GM19328 (cell line): ENCODE results near the gene LDHD.
"Not testable (repeated sequence)": the region's sequence is repeated elsewhere in the genome, so short reads cannot be mapped to it uniquely, and the experiment has no call there.

Source experiments
- ATAC-seq: cut with Tn5 transposase; IDR thresholded peaks from one replicate; pipeline ENCODE4 v1.9.1; 2021; ENCODE audit warnings: mild to moderate bottlenecking, moderate library complexity; ENCODE audit not compliant: unreplicated experiment

LDHD gene

DNA sequence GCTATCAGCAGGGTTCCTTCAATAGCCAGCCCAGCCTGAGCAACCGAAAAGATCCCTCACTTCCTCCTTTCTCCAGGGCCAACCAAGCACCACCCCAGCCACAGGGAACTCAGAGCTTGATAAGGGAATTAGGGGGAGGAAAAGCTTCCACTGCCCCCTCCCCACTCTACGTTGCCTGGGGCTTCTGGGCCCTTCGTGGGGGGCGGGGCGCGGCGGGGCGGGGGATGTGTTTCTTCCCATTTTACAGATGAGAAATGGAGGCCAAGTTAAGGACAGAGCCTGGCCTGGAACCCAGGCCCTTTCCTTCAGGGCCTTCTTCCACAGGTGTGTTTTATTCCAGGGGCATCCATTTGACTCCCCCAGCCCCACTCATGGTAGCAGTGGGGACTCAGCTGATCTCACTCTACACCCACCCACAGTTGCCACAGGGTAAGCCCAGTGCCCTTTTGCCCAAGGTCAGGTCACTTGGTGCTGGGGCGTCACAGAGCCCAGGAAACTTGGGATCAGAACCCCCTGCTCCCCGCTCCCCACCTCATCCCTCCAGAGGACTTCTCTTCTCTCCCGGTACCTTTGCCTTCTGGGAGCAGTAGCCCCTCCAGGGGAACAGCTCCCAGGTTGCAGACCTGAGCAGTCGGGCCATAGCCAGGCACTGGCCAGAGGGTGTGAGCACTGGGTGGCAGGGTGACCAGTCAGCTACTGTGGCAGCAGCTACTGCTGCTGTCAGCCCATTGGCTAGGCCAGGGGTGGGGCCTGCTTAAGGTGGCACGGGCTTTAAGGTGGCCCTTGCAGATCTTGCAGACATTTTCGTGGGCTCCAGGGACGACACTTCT is at the start of gene LDHD:
Gene LDHD (minus strand): TSS at position 700 of the 830 bp plus-strand sequence. CDS start 60 bp downstream, at position 640.
- ATAC-seq = no peak

DNA sequence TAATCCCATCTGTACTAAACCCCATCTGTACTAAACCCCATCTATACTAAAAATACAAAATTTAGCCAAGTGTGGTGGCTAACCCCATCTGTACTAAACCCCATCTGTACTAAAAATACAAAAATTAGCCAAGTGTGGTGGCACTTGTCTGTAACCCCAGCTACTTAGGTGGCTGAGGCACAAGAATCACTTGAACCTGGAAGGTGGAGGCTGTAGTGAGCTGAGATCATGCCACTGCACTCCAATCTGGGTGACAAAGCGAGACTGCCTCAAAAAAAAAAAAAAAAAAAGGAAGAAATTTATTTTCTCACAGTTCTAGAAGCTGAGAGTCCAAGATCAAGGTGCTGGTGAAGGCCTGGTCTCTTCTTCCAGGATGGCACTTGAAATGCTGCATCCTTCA is 43.8 kb upstream of the LDHD start:
- ATAC-seq = no peak

DNA sequence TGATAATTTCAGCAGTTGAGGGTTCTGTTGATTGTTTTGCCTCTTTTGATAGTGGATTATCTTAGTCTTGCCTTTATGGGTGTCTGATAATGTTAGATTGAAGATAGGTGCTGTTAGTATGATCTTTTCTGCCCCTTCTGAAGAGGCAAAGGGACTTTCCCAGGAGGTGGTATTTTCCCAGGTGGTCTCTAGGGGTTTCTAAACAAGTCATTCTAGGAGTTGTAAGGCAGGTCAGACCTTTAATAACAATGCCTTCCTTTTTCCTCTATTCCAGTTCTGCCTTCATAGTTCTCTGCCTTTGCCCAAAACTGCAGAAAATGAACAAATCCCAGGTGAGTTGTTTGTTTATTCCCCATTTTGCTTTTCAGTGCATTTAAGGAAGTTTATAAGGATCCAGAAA is 36.1 kb upstream of the LDHD start:
- no peak for ATAC-seq

DNA sequence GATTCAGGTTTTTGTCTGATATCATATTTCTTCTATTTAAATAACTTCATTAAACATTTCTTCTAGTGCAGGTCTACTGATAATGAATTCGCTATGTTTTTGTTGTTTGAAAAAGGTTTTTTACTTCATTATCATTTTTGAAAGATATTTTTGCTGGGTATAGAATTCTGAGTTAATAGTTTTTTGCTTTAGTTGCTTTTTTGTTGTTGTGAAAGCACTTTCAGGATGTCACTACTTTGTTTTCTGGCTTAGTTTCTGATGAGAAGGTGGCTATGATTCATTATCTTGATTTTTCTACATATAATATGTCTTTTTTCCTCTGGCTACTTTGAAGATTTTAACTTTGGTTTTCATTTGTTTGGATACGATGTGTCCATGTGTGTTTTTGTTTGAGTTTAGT is 35.2 kb upstream of the LDHD start:
- no peak for ATAC-seq

DNA sequence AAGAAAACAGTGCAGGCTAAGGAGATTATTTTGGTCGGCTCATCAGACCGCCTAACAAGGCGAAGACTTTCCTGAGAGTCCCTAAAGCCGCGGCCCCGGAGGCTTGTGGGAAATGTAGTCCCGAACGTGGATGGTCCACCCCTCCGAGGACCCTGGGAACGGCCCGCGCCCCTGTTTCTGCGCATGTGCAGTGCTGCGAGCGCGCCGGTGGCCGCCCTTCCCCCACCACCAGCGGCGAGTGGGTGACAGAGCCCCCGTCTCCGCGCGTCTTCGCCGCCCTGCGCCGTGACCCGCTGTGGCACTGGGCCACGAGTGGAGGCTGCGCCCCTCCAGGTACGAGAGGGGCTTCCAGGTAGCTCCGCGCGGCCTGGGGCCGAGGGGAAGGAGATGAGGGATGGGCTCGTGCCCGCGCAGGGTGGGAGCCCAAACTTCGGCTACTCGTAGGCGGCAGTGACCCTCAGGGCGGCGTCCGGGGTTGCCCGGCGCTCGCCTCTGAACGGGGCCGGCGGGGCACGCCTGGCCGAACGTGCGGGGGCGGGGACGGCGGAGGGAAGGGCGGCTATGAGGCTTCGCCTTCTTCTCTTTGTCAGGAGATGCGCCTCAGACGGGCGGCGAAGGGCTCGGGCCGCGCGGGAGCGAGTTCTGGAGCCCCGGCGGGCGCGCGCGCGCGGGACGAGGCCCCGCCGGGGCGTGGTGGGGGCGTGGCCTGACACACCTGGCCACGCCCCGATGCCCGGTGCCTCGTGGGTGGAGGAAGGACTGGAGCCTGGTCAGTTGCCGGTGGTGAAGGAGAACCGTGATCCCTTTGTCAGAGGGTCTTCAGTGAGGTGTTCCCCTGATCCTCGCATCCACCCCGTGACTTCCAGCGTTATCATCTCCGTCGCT is 32.0 kb upstream of the LDHD start, which contains the start of gene ZFP1:
Gene ZFP1 (plus strand): TSS at position 214 of the 885 bp plus-strand sequence. CDS start 4,428 bp downstream, outside the sequence.
- peak; percentile 78 for ATAC-seq

DNA sequence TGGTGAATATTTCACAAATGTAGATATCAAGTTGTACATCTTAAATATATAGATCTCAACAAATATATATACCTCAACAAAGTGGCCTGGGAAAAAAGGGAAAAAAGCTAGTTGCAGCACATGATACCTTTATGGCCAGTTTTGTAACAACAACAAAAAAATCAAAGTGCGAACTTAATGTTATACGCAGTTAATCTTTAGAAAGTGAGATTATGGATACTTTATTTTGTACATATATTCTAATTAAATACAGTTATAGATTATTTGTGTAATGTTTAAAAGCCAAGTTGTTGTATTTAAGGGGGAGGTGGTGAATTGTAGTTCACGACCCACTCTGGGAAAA is 31.4 kb upstream of the LDHD start:
- no peak for ATAC-seq

DNA sequence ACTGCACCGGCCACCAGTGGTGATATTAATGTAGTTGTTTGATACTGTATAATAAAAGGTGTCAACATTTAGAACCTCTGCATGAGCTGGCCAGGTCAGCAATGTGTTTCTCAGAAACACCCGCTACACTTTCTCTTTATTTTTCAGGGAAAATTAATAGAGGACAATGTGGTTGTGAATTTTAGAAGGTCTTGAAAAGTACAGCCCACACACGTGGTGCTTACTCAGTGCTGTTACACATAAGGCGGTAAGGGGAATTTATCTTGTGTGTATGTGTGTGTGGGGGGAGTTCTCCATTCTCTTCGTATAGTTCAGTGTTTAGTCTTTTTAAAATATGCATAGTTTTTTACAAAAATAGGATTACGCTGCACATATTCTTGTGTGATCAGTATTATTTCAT is 27.4 kb upstream of the LDHD start:
- ATAC-seq = no peak

DNA sequence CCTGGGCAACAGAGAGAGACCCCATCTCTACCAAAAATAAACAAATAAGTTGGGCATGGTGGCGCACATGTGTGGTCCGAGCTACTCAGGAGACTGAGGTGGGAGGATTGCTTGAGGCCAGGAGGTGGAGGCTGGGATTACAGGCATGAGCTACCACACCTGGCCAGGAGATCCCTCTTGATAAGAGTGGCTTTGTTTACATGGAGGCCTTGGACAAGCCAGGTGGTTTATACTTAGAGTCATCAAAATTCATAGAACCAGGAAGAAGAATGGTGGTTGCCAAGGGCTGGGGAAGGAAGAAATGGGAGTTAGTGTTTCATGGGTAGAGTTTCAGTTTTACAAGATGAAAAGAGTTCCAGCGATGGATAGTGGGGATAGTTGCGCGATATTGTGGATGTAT is 22.9 kb upstream of the LDHD start:
- no peak for ATAC-seq

DNA sequence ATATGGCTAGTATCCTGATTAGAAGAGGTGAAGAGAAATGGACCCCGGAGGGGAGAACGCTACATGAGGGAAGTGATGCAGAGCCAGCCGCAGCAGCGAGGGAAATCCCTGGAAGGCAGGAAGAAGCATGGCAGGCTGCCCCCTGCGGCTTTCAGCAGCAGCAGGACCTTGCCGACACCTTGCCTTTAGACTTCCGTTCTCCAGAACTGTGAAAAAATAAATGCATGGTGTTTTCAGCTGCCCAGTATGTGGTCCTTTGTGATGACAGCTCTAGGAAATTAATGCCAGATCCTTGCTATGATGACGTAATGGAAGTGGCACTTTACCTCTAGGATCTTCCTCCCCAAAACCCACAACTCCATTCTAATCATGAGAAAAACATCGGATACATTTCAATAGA is 22.1 kb upstream of the LDHD start:
- ATAC-seq = no peak

DNA sequence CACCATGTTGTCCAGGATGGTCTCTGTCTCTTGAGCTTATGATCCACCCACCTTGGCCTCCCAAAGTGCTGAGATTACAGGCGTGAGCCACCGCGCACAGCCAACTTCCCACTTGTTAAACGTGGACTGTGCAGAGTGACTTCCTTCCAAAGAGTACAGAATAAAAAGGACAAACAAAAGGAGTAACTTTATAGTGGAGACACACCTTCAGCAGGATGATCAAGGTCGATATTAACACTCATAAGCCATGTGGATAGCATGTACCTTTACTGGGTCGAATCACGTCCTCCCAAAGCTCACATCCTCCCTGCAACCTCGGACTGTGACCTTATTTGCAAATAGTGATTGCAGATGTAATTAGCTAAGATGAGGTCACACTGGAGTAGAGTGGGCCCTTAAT is 21.7 kb upstream of the LDHD start:
- no peak for ATAC-seq

DNA sequence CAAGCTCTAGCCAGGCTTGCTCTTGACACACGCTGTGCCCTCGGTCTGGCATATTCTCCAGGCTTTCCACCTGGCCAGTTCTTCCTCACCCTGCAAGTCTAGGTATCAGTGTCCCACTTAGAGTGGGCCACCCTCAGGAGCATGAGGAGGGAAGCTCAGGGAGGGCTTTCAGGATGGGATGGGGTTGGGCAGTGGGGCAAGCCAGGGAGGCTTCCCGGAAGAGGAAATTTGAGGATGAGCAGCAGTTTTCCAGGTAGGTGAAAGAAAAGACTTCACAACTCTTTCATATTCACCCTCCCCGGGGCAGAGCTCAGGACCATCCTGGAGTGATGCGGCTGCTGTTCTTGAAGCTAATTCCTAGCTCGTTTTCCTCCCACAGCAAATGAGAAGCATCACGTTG is 14.5 kb upstream of the LDHD start:
- no peak for ATAC-seq

DNA sequence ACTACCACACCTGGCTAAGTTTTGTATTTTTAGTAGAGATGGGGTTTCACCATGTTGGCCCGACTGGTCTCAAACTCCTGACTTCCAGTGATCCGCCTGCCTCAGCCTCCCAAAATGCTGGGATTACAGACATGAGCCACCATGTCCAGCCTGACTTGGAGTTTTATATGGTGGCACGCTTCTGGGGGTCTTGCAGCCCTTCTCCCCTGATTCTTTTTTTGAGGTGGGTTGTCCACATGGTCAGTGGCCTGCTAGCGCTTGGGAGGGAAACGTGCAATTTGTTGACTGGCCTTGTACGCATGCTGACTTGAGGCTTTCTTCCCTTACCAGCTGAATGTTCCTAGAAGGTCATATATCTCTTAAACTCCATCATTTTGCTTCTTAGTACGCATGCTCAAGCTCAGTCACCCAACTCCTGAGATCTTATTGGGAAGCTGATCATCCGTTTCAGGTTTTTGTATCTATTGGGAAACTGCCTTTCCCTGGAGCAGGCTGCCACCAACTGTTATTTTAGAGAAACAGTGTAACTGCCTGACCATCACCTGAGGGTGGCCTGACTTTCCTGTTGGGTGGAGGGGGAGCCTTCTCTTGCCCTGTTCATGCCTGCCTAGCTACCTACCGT is 13.7 kb upstream of the LDHD start:
- no peak for ATAC-seq

DNA sequence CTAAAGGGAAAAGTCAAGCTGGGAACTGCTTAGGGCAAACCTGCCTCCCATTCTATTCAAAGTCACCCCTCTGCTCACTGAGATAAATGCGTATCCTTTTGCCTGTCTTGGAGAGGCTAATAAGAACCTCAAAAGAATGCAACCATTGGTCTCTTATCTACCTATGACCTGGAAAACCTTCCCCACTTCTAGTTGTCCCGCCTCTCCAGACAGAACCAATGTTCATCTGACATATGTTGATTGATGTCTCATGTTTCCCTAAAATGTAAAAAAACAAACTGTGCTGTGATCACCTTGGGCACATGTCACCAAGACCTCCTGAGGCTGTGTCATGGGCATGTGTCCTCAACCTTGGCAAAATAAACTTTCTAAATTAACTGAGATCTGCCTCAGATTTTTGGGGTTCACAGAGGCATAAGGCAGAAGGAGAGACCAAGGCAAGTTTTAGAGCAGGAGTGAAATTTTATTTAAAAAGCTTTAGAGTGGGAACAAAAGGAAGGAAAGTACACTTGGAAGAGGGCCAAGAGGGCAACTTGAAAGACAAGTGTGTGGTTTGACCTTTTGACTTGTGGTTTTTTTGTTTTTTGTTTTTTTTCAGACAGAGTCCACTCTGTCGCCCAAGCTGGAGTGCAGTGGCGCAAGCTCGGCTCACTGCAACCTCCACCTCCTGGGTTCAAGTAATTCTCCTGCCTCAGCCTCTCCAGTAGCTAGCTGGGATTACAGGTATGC is 13.0 kb upstream of the LDHD start:
- ATAC-seq = not testable (repeated sequence)

DNA sequence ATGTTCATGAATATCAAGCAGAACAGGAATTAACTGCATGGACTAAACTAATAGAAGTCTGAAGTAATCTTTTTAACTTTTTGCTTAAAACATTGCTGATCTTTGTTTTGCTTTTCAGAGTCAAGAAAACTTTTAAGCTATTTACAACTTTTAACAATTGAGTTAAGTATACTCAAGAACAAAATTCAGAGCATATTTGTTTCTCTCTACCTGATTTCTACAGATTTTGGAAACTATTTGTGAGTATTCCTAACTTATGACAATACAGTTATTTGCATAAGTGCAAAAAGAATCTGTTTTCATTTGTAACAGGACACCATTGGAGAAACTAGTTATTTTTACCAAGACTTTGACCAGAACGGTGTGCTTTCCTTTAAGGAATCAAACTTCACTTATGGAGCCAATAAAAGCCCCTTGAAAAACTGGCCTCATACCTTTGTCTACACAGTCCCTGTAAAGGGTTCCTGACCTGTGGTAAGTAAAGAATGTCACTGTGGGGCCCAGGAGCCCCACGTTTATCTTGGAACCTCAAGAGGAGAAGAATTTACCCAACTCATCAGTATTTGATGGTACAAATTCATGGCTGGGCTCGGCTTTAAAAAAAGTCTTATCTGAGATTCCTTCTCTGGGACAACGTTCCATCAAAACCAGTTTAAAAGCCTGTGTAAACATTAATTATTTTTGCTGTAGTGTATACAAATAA is 11.3 kb upstream of the LDHD start:
- ATAC-seq = no peak

DNA sequence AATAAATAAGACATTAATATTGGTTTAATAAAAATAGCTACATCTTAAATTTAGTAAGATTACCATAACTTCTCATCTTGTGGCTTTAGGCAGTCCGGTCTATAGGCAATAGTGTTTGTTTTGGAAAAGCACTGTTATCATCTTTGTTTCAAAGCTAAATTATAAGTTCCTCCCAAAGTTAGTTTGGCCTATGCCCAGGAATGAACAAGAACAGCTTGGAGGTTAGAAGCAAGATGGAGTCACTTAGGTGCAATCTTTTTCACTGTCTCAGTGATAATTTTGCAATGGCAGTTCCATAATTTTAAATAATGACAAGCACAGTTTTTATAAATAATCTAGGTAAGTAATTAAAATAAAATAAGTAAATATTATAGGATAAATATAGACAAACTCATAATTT is 6.0 kb upstream of the LDHD start:
- no peak for ATAC-seq

DNA sequence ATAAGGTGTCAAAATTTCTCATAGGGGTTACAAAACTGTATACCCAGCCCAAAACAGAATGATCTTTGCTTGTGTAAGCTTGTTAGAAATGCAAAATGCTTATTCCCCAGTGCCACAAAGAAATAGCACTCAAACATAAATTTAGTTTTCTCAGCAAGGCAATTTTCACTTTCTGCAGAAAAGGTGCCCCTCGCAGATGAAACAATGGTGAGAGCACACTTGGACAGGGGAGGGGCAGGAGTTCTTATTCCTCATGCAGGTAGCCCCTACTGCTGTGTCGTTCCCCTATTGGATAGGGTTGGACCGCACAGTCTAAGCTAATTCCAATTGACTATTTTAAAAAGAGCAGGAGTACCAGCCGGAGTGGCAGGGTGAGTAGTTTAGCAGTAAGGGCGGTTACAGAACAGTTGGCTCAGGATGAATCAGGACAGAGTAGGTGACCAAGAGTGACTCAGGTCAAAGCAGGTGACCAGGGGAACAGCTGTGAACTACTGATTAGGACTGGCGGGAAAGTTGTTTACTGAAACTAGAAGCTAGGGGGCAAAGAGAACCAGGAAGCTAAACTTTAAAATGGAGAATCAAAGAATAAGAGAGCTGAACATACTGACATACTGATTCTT is 5.5 kb upstream of the LDHD start:
- ATAC-seq = no peak

DNA sequence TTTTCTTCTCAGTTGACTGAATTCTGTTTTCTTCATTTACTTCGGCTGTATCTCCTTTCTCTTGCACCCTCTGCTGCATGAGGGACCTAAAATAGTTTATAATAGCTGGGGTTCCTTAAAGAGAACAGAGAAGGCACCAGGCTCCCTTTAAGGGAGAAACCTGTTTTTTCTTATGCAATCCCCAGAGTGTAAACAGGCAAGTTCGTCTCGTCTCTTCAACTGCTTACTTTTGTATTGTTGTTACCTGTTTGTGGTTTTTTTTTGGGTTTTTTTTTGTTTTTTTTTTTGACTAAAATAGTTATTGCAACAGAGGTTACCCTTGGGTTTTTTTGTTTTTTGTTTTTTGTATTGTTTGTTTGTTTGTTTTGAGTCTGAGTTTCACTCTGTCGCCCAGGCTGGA is 3.7 kb upstream of the LDHD start:
- ATAC-seq = no peak

DNA sequence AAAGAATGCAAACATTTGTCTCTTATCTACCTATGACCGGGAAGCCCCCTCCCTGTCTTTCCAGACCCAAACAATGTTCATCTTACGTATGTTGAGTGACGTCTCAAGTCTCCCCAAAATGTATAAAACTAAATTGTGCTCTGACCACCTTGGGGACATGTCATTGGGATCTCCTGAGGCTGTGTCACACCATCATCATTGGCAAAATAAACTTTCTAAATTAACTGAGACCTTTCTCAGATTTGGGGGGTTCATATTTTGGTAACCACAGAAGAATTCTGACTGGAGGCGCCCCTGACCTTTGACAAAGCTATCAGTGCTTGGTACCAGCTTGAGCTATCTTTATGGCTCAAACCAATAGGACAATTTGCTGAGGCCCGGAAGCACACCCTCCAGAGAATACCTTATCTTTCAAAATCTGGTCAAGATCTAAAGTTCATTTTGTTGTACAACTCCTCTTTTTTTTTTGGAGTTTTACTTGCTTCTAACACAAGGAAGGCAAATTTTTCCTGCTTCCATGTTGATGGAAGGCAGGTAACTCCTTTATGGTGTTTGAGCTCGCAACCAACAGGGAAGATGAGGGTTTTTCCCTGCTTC is 2.5 kb upstream of the LDHD start:
- ATAC-seq = no peak

DNA sequence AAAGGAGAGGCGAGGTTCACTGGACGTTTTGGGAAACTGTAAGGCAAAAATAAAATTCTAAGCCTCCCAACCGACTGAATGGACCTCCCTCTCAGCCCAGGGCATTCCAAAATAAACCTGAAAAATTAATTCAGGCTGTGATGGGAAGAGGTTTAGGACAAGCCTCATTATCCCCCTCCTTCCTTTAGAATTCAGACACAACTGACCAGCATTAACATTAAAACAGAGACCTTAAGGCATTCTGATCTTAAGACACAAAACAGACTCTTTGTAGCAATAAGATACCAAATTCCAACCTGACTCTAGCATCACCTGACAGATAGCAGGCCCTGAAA is 298 bp upstream of the LDHD start:
- ATAC-seq = no peak
